ENCODE data around the gene GRM8.
A peak's percentile ranks its signal among the peaks of the same experiment; 100 is the strongest.

GRM8 gene

DNA sequence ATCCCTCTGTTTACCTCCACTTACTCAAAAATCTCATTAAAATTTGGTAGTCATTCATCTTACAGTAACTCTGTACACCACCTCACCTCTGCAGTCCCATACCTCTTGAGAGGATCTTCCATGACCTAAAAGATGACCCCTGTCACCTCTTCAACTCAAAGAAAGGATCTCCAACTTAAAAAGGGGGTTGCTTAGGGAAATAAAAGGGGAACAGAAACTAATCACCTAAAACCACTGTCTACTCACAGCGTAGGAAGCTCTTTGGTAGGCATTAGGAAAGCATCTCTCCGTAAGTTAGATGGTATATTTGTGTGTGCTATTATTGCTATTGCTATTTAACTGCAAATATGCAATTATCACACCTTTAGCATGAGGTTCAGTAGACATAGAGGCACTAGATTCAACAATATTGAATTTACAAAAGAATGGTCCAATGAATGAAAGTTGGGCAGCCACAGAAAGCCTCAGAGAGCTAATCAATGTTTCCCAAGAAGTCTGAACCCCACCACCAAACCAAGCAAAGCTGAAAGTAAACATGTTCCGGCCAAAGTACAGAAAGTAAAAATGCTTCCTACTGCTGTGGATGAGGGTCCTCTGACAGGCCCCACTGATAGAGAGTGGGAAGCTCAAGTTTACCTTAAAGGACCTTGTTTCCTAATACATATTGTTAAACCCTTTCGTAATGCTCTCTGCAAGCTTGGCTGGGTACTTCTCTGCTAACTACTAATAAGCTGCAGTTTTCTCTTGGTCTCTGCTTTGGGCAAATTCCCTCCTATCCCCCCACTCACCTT lies 105.8 kb downstream of the GRM8 start:
- DNase-seq, result no peak

GRCh38 chr7:127137146-127137545 lies 115.6 kb downstream of the GRM8 start:
- no peak for DNase-seq

DNA sequence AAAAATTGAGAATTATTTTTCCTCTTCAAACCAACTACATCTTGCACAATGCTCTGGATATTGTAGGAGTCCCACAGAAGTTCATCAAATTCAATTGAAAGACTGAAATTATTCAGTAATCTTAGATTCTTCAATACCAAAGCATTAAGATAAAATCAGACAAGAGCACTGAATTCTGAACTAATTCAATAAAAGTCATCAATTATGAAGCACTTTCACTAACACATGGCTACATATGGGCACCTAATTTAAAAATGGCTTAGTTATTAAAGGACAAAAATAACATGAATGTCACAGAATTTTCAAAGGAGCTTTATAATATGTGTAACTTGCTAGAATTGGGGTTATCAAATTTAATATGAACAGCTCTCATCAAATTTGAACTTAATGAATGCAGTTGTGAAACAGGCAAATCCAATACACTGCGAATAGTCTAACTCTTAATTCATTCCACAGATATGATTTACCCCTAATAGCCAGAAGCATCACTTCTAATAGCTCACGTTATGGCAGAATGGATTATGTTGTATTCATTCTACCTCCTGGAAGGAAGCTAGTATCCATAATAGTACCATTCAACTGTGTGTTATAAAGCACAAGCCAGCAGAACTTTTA lies 116.8 kb downstream of the GRM8 start:
- DNase-seq, result no peak

DNA sequence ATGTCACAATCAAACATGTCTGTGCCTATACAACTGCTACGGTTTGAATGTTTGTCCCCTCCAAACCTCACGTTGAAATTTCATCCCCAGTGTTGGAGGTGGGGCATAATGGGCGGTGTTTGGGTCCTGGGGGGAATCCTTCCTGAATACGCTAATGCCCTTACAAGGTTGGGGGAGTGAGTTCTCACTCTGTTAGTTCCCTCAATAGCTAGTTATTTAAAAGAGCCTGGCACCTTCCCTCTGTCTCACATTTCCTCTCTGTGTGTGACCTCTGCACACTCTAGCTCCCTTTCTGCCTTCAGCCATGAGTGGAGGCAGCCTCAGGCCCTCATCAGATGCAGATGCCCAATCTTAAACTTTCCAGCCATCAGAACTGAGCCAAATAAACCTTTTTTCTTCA lies 129.5 kb downstream of the GRM8 start:
- no peak for DNase-seq

- peak; percentile 71 for DNase-seq
These were observed 133.2 kb downstream of the GRM8 start for GRCh38 chr7:127119517-127119916.

DNA sequence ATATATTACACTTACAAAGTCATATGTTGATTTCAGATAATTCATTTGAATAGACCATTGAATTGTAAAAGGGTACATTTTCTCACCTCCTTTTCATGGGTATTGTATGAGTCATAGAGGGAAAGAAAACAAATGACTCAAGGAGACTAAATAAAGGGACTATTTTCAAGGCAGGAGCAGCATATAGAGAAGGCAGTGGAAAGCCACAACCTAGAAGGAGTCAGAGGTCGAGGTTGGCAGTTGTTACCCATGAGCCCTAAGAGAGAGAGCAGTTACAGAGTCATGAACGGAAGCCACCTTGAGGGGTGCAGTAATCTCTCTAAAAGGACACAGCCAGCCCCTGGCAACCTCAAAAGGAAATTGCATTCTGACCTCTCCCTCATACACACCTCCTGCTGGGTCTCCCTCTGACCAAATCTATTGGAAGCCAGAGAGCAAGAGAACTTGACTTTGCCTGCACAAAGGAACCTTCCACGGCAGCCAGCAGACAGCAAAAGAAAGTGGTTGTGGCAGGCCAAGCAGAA lies 137.9 kb downstream of the GRM8 start:
- DNase-seq, result no peak

- no peak for DNase-seq
These were observed 145.1 kb downstream of the GRM8 start for GRCh38 chr7:127107601-127108007.

DNA sequence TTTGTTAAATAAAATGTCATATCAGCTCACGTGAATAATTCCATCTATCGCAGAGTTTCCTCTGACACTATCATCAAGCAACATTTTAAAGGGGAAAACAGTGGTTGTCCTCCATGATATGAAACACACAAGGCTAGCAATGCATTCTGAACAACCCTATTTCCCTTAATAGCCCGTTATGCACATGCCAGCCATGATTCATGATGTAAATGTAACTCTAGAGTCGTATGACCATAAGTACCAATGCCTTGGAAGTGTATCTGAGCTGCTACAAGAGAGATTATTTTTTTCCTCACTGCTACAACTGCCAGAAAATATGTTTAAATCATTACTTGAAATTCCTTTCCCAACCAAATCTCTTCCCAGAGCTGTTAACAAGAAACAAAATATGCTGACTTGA lies 159.4 kb downstream of the GRM8 start:
- DNase-seq, result no peak

GRCh38 chr7:127091620-127092019 lies 161.1 kb downstream of the GRM8 start:
- no peak for DNase-seq

- no peak for DNase-seq
These were observed 163.6 kb downstream of the GRM8 start for GRCh38 chr7:127089146-127089545.

- DNase-seq, result no peak
These were observed 171.2 kb downstream of the GRM8 start for GRCh38 chr7:127081539-127081938.

GRCh38 chr7:127080576-127080975 lies 172.2 kb downstream of the GRM8 start:
- DNase-seq, result no peak

GRCh38 chr7:127066974-127067373 lies 185.8 kb downstream of the GRM8 start:
- DNase-seq, result no peak

- DNase-seq, result no peak
These were observed 193.3 kb downstream of the GRM8 start for GRCh38 chr7:127059475-127059874.

- no peak for DNase-seq
These were observed 194.8 kb downstream of the GRM8 start for GRCh38 chr7:127057918-127058317.

DNA sequence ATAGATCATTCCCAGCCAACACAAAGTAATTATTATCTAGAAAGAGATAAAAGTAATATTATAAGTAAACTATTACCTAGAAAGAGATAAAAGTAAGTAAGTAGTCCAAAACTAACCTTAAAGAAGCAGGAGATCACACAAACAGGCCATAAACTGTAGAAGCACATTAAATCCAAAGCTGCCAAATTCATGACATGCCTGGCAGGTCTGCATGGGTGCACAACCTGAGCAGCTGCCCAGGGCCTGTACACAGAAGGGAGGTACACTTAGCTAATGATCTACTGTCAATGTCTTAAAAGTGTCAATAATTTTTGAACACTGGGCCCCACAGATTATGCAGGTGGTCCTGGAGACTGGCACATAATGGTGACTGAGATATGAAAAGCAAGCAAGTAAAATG lies 196.5 kb downstream of the GRM8 start:
- no peak for DNase-seq

- DNase-seq, result no peak
These were observed 205.2 kb downstream of the GRM8 start for GRCh38 chr7:127047521-127047920.

DNA sequence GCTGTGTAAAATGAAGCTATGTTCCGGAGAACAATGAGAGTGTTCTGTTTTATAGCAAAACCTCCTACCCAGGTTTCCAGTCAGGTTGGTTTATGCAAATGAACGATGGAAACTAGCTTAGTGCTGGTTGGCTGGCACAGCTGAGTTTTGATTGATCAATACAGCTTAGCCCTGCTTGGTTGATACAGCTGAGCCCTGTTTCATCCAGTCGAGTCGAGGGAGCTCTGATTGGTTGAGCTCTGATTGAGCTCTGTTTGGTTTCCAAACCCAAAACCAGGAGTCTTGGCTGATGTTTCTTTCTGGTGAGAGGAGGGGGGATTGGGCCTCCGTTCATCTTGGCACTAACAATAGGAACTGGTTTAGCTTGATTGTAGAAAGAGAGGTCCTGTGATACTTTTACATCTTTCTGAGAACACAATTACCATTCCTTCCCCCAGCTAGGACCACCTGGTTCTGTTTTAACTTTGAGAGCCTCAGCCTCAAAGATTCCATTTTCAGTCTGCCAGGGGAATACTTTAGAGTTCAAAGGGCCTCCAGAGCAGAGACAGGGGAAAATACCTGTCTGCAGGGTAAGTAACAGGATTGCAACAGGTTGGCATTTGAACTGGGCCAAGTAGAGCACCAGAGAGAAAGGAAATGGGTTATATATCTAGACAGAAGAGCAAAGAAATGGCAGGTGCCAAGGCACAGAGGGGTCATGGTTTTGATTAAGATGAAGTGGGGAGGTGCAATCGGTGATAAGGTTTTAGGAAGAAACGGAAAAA lies 210.9 kb downstream of the GRM8 start:
- no peak for DNase-seq

- no peak for DNase-seq
These were observed 212.7 kb downstream of the GRM8 start for GRCh38 chr7:127040042-127040441.

DNA sequence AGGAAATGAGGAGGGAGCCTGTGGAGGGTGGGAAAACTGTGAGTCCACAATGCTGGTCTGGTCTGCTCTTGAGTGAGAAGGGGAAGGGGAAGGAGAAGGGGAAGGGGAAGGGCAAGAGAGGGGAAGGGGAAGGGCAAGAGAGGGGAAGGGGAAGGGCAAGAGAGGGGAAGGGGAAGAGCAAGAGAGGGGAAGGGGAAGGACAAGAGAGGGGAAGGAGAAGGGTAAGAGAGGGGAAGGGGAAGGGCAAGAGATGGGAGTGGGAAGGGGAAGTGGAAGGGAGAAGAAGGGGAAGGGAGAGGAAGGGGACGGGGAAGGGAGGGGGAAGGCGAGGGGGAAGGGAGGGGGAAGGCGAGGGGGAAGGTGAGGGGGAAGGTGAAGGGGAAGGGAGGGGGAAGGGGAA lies 213.2 kb downstream of the GRM8 start:
- no peak for DNase-seq

DNA sequence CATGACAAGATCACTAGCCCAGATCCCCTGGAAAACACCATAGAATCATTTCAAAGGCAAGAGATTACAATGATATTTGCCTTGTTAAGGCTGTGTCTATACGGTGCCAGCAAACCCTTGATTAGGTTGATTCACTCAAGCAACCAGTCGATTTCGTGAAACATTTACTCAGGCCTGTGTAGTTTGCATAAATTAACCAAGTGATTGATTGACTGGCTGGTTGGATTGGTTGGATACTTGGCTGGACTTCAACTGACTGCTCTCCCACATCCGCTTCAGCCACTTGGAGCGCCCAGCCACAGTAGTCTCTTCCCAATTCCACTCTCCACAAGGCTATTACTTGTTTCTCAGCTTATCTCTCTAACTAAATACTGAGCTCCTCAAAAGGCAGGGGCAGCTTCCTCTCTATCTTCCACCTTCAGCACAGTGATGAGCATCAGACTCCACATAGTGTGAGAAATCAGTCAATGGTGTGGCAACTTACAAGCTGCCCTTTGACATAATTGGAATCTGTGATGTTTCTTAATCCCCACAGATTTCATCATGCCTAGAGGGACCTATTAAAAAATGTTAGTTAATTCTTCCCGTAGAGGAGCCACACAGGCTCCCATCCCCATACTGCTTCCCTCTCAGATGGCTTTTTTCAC lies 217.4 kb downstream of the GRM8 start:
- no peak for DNase-seq

- no peak for DNase-seq
These were observed 218.4 kb downstream of the GRM8 start for GRCh38 chr7:127034186-127034806.

GRCh38 chr7:127029823-127030222 lies 222.9 kb downstream of the GRM8 start:
- DNase-seq, result no peak
